Limb (tissue), 2 donors: Measurements from ENCODE around the gene ARHGAP29.

ENCODE experiments used
- DNase-seq, 2 donors: peaks; one replicate each; pipeline ENCODE4 v3.0.0-alpha.2; 2016; ENCODE audit errors: extremely low spot score in 2 of 2

ARHGAP29 gene

GRCh38 chr1:94260635-94261387 lies 23.4 kb upstream of the ARHGAP29 start:
- DNase-seq: no peak

- no peak for DNase-seq
Measured at GRCh38 chr1:94259635-94260289, 22.4 kb upstream of the ARHGAP29 start.

- no peak for DNase-seq
Measured at GRCh38 chr1:94258873-94259331, 21.5 kb upstream of the ARHGAP29 start.

- DNase-seq: no peak
Measured at GRCh38 chr1:94257444-94257843, 20.1 kb upstream of the ARHGAP29 start.

GRCh38 chr1:94255476-94255875 lies 18.1 kb upstream of the ARHGAP29 start:
- DNase-seq: no peak

- DNase-seq: no peak
Measured at GRCh38 chr1:94254073-94254810, 16.9 kb upstream of the ARHGAP29 start.

GRCh38 chr1:94253456-94254017 lies 16.2 kb upstream of the ARHGAP29 start:
- DNase-seq: no peak

- DNase-seq: no peak
Measured at GRCh38 chr1:94250341-94250740, 13.0 kb upstream of the ARHGAP29 start.

- no peak for DNase-seq
Measured at GRCh38 chr1:94248956-94249688, 11.7 kb upstream of the ARHGAP29 start.

- peak; percentile 38 to 77 for DNase-seq
Measured at GRCh38 chr1:94247138-94248094, 10.0 kb upstream of the ARHGAP29 start.

GRCh38 chr1:94246692-94247137 lies 9.3 kb upstream of the ARHGAP29 start:
- no peak for DNase-seq

GRCh38 chr1:94245747-94246438 lies 8.5 kb upstream of the ARHGAP29 start:
- DNase-seq: no peak

- DNase-seq: no peak
Measured at GRCh38 chr1:94244816-94245215, 7.4 kb upstream of the ARHGAP29 start.

- no peak for DNase-seq
Measured at GRCh38 chr1:94243665-94244064, 6.3 kb upstream of the ARHGAP29 start.

- peak in 1 of 2 donors; percentile 51 for DNase-seq
Measured at GRCh38 chr1:94240822-94241221, 3.4 kb upstream of the ARHGAP29 start.

GRCh38 chr1:94239796-94240195 lies 2.4 kb upstream of the ARHGAP29 start:
- no peak for DNase-seq

- DNase-seq: no peak
Measured at GRCh38 chr1:94239051-94239450, 1.7 kb upstream of the ARHGAP29 start.

GRCh38 chr1:94236630-94237290 lies 624 bp downstream of the ARHGAP29 start:
- DNase-seq: peak in 1 of 2 donors; percentile 34

GRCh38 chr1:94236013-94236491 lies 1.3 kb downstream of the ARHGAP29 start:
- DNase-seq: peak; percentile 40 to 58
